Liver (tissue), 9 donors: ENCODE measurements around the gene GAS2L1. TPM values are rescaled to one million over a fixed set of nuclear protein-coding genes. Genes with fewer than 3 reads are reported as not detected.
A peak's percentile ranks its signal among the peaks of the same experiment; 100 is the strongest.

Experiments used
- DNase-seq: peaks from one replicate; pipeline ENCODE4 v3.0.0-alpha.2; 2017; ENCODE audit warnings: low spot score
- H3K27ac ChIP-seq, 2 donors: one replicate each; pipeline ENCODE4 v1.7.0; 2013; ENCODE audit warnings: inconsistent platforms in 2 of 2, low read length in 2 of 2, control low read depth in 1 of 2, low read depth in 1 of 2, mild to moderate bottlenecking in 1 of 2
- H3K27me3 ChIP-seq, 4 donors: one replicate each; pipeline versions ENCODE4 v1.6.1 to v1.7.0; 2013; ENCODE audit warnings: low read length in 3 of 4, inconsistent platforms in 1 of 4, mild to moderate bottlenecking in 1 of 4, moderate library complexity in 1 of 4; ENCODE audit not compliant: control insufficient read depth in 4 of 4, insufficient read depth in 4 of 4
- H3K36me3 ChIP-seq, 4 donors: one replicate each; pipeline versions ENCODE4 v1.6.1 to v1.7.0; 2013; ENCODE audit warnings: low read length in 3 of 4, mild to moderate bottlenecking in 3 of 4, low read depth in 1 of 4, moderate library complexity in 1 of 4; ENCODE audit not compliant: control insufficient read depth in 4 of 4, insufficient read depth in 3 of 4
- H3K4me1 ChIP-seq, 4 donors: one replicate each; pipeline versions ENCODE4 v1.6.1 to v1.7.0; 2013; ENCODE audit warnings: low read length in 3 of 4, mild to moderate bottlenecking in 3 of 4, moderate library complexity in 1 of 4; ENCODE audit not compliant: control insufficient read depth in 4 of 4, insufficient read depth in 4 of 4
- H3K4me3 ChIP-seq, 3 donors: one replicate each; pipeline versions ENCODE4 v1.6.1 to v1.7.0; 2013; ENCODE audit warnings: low read length in 3 of 3, control low read depth in 1 of 3, low read depth in 1 of 3, mild to moderate bottlenecking in 1 of 3
- H3K9ac ChIP-seq, 2 donors: one replicate each; pipeline ENCODE4 v1.7.0; 2013; ENCODE audit warnings: low read length in 2 of 2, mild to moderate bottlenecking in 2 of 2, moderate library complexity in 2 of 2, control low read depth in 1 of 2, low read depth in 1 of 2
- H3K9me3 ChIP-seq, 4 donors: one replicate each; pipeline versions ENCODE4 v1.6.1 to v1.7.0; 2013; ENCODE audit warnings: low read length in 3 of 4; ENCODE audit not compliant: control insufficient read depth in 4 of 4
- EGR1 ChIP-seq, 2 donors: IDR thresholded peaks; 2 replicates each; pipeline ENCODE4 v1.6.1; 2016 to 2018; ENCODE audit warnings: antibody characterized with exemption in 2 of 2, low read depth in 2 of 2
- FOXA1 ChIP-seq: IDR thresholded peaks from 2 replicates; pipeline ENCODE4 v1.6.1; 2016; ENCODE audit warnings: antibody characterized with exemption
- FOXA2 ChIP-seq: IDR thresholded peaks from 2 replicates; pipeline ENCODE4 v1.6.1; 2016; ENCODE audit warnings: antibody characterized with exemption
- HNF4A ChIP-seq, 2 donors: conservative IDR thresholded peaks; 2 replicates each; pipeline ENCODE4 v1.6.1; 2016; ENCODE audit warnings: antibody characterized with exemption in 2 of 2, mild to moderate bottlenecking in 2 of 2
- HNF4G ChIP-seq: IDR thresholded peaks from 2 replicates; pipeline ENCODE4 v1.6.1; 2016; ENCODE audit warnings: antibody characterized with exemption
- JUND ChIP-seq, 2 donors: IDR thresholded peaks; 2 replicates each; pipeline ENCODE4 v1.6.1; 2016; ENCODE audit warnings: antibody characterized with exemption in 2 of 2
- RAD21 ChIP-seq, 2 donors: IDR thresholded peaks; 2 replicates each; pipeline ENCODE4 v1.6.1; 2016; ENCODE audit warnings: antibody characterized with exemption in 2 of 2, mild to moderate bottlenecking in 2 of 2
- RXRA ChIP-seq, 2 donors: IDR thresholded peaks; 2 replicates each; pipeline ENCODE4 v1.6.1; 2017 to 2018; ENCODE audit warnings: antibody characterized with exemption in 2 of 2, mild to moderate bottlenecking in 1 of 2
- SP1 ChIP-seq: IDR thresholded peaks from 2 replicates; pipeline ENCODE4 v1.6.1; 2018; ENCODE audit warnings: antibody characterized with exemption, mild to moderate bottlenecking
- TAF1 ChIP-seq: conservative IDR thresholded peaks from 2 replicates; pipeline ENCODE4 v1.6.1; 2016; ENCODE audit warnings: antibody characterized with exemption, mild to moderate bottlenecking
- YY1 ChIP-seq: IDR thresholded peaks from 2 replicates; pipeline ENCODE4 v1.6.1; 2016; ENCODE audit warnings: antibody characterized with exemption, mild to moderate bottlenecking
- WGBS: extraction: QIAGEN DNeasy Blood & Tissue Kit; methylation state at CpG from one replicate; pipeline ENCODE4 v1.1.7; 2013; 5-methylcytosine and 5-hydroxymethylcytosine counted together
- polyA plus RNA-seq, 2 donors: library from polyadenylated mRNA; stranded (reverse) in 1 of 2; unstranded in 1 of 2; fragments of 200-250 nt in 1 of 2; fragments of >200 nt in 1 of 2; fragmentation: Nextera tagmentation in 1 of 2; extraction: Ambion mirVana in 1 of 2; gene quantifications; one replicate each; pipeline versions ENCODE4 v1.2.1 to v1.2.3, GENCODE V29; 2013 to 2015
- total RNA-seq, 2 donors: library from RNA; depleted of rRNA; stranded (reverse); fragments of >200 nt; gene quantifications; one replicate each; pipeline ENCODE4 v1.2.3, GENCODE V29; 2014
- TF ChIP-seq, protein P1 (sequence below): fragments of 150-350 bp; IDR thresholded peaks from 2 replicates; pipeline ENCODE4 v1.5.1; 2017; ENCODE audit warnings: improper control_type of control experiment, low read depth, low read length; ENCODE audit not compliant: missing input control
- TF ChIP-seq, protein P2 (sequence below): IDR thresholded peaks from 2 replicates; pipeline ENCODE4 v1.6.1; 2016; ENCODE audit warnings: antibody characterized with exemption, mild to moderate bottlenecking
- donor health status: healthy.
- donor health status: healthy.
- donor health status: healthy.
- donor health status: healthy.
- donor health status: healthy.

The GAS2L1 gene
- total and polyA plus RNA-seq, 4 donors: 4.0 to 11.4 (median 8.9) TPM

- Histone ChIP-seq H3K27me3 (peaks cover 0 to 4% (median 0%) of the 10 kb centered on the region in 4 donors), H3K36me3 (no peaks in the 10 kb centered on the region), H3K9me3 (no peaks in the 10 kb centered on the region), H3K27ac (no peak overlapping the region), H3K9ac (no peak overlapping the region), H3K4me3 (peak overlapping the region in 1 of 3 donors; percentile 33), H3K4me1 (peaks cover 7 to 33% (median 16%) of the 10 kb centered on the region in 4 donors)
- 4% methylated on average over 69 of the region's 69 CpGs for WGBS
- no peak for TF ChIP-seq SP1
- no peak for TF ChIP-seq TAF1
- TF ChIP-seq JUND (IDR thresholded peaks at IDR 0.05): no peak
- TF ChIP-seq HNF4A (conservative IDR thresholded peaks at IDR 0.05): no peak
- TF ChIP-seq RAD21 (IDR thresholded peaks at IDR 0.05): no peak
- no peak for TF ChIP-seq EGR1 (IDR thresholded peaks at IDR 0.05; ENCODE audit: low read depth in 2 of 2)
- DNase-seq: no peak
Observed at GRCh38 chr22:29314537-29315285, 8.3 kb downstream of the GAS2L1 start.

GRCh38 chr22:29315286-29316140, 9.1 kb downstream of the GAS2L1 start, which contains the start of gene RASL10A:
Gene RASL10A (minus strand): TSS chr22:29315697. CDS start chr22:29315246, 451 bp downstream.
- TF ChIP-seq FOXA1 (no peak), SP1 (no peak), RXRA (IDR thresholded peaks at IDR 0.05) (no peak), JUND (IDR thresholded peaks at IDR 0.05) (no peak), EGR1 (IDR thresholded peaks at IDR 0.05; ENCODE audit: low read depth in 2 of 2) (no peak), FOXA2 (no peak), YY1 (no peak), TAF1 (no peak), HNF4G (no peak)
- TF ChIP-seq, protein P1, sequence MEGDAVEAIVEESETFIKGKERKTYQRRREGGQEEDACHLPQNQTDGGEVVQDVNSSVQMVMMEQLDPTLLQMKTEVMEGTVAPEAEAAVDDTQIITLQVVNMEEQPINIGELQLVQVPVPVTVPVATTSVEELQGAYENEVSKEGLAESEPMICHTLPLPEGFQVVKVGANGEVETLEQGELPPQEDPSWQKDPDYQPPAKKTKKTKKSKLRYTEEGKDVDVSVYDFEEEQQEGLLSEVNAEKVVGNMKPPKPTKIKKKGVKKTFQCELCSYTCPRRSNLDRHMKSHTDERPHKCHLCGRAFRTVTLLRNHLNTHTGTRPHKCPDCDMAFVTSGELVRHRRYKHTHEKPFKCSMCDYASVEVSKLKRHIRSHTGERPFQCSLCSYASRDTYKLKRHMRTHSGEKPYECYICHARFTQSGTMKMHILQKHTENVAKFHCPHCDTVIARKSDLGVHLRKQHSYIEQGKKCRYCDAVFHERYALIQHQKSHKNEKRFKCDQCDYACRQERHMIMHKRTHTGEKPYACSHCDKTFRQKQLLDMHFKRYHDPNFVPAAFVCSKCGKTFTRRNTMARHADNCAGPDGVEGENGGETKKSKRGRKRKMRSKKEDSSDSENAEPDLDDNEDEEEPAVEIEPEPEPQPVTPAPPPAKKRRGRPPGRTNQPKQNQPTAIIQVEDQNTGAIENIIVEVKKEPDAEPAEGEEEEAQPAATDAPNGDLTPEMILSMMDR: no peak
- TF ChIP-seq, protein P2, sequence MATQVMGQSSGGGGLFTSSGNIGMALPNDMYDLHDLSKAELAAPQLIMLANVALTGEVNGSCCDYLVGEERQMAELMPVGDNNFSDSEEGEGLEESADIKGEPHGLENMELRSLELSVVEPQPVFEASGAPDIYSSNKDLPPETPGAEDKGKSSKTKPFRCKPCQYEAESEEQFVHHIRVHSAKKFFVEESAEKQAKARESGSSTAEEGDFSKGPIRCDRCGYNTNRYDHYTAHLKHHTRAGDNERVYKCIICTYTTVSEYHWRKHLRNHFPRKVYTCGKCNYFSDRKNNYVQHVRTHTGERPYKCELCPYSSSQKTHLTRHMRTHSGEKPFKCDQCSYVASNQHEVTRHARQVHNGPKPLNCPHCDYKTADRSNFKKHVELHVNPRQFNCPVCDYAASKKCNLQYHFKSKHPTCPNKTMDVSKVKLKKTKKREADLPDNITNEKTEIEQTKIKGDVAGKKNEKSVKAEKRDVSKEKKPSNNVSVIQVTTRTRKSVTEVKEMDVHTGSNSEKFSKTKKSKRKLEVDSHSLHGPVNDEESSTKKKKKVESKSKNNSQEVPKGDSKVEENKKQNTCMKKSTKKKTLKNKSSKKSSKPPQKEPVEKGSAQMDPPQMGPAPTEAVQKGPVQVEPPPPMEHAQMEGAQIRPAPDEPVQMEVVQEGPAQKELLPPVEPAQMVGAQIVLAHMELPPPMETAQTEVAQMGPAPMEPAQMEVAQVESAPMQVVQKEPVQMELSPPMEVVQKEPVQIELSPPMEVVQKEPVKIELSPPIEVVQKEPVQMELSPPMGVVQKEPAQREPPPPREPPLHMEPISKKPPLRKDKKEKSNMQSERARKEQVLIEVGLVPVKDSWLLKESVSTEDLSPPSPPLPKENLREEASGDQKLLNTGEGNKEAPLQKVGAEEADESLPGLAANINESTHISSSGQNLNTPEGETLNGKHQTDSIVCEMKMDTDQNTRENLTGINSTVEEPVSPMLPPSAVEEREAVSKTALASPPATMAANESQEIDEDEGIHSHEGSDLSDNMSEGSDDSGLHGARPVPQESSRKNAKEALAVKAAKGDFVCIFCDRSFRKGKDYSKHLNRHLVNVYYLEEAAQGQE: no peak
- H3K36me3 ChIP-seq: no peaks in the 10 kb centered on the region
- H3K27me3 ChIP-seq: peaks cover 0 to 4% (median 0%) of the 10 kb centered on the region in 4 donors
- H3K4me1 ChIP-seq: peaks cover 5 to 29% (median 16%) of the 10 kb centered on the region in 4 donors
- H3K9me3 ChIP-seq: no peaks in the 10 kb centered on the region
- peak within 1 kb of the TSS in 1 of 3 donors; percentile 33 for H3K4me3 ChIP-seq
- DNase-seq: no peak
- no peak within 1 kb of the TSS for H3K27ac ChIP-seq
- 6% methylated on average over 103 of the region's 103 CpGs for WGBS
- H3K9ac ChIP-seq: no peak within 1 kb of the TSS
